Neutrophil (primary cell): ENCODE results near the gene EPB41L4A.

Source experiments
- H3K27ac ChIP-seq: fragments of 200-600 bp; sonication (generic); 2 replicates; pipeline ENCODE4 v1.5.1; 2016; ENCODE audit warnings: mild to moderate bottlenecking, moderate library complexity
- H3K27me3 ChIP-seq: fragments of 200-600 bp; sonication (generic); 2 replicates; pipeline ENCODE4 v1.6.0; 2016; ENCODE audit warnings: mild to moderate bottlenecking
- H3K36me3 ChIP-seq: fragments of 200-600 bp; sonication (generic); 2 replicates; pipeline ENCODE4 v1.5.1; 2017
- H3K4me1 ChIP-seq, 2 experiments: fragments of 200-600 bp in 1 of 2; sonication (generic) in 1 of 2; 1 replicate in 1 of 2; 2 replicates in 1 of 2; pipeline versions ENCODE4 v1.5.1 to v1.6.1; 2013 to 2016; ENCODE audit warnings: low read depth in 1 of 2, low read length in 1 of 2, mild to moderate bottlenecking in 1 of 2, moderate library complexity in 1 of 2; ENCODE audit not compliant: control insufficient read depth in 1 of 2, insufficient read depth in 1 of 2
- H3K4me3 ChIP-seq, 2 experiments: fragments of 200-600 bp in 1 of 2; sonication (generic) in 1 of 2; 1 replicate in 1 of 2; 2 replicates in 1 of 2; pipeline ENCODE4 v1.5.1; 2013 to 2016; ENCODE audit warnings: low read depth in 1 of 2, low read length in 1 of 2, mild to moderate bottlenecking in 1 of 2, moderate library complexity in 1 of 2
- H3K9me3 ChIP-seq: fragments of 200-600 bp; sonication (generic); 2 replicates; pipeline ENCODE4 v1.5.1; 2016
- CTCF ChIP-seq: fragments of 200-600 bp; sonication (generic); IDR thresholded peaks from 2 replicates; pipeline ENCODE4 v1.5.1; 2016; ENCODE audit warnings: antibody characterized with exemption

Gene EPB41L4A

GRCh38 chr5:112283943-112284929, 134.8 kb downstream of the EPB41L4A start:
- Histone ChIP-seq H3K27me3 (no peaks in the 10 kb centered on the region), H3K4me1 (no peaks in the 10 kb centered on the region), H3K9me3 (no peaks in the 10 kb centered on the region), H3K4me3 (no peak overlapping the region), H3K27ac (no peak overlapping the region), H3K36me3 (no peaks in the 10 kb centered on the region)
- no peak for TF ChIP-seq CTCF

- Histone ChIP-seq H3K9me3 (no peaks in the 10 kb centered on the region), H3K27me3 (no peaks in the 10 kb centered on the region), H3K4me3 (no peak overlapping the region), H3K4me1 (no peaks in the 10 kb centered on the region), H3K36me3 (no peaks in the 10 kb centered on the region), H3K27ac (no peak overlapping the region)
- no peak for TF ChIP-seq CTCF
These were observed 136.0 kb downstream of the EPB41L4A start for GRCh38 chr5:112283034-112283582.

GRCh38 chr5:112279082-112279481, 140.0 kb downstream of the EPB41L4A start:
- Histone ChIP-seq H3K36me3 (no peaks in the 10 kb centered on the region), H3K4me1 (no peaks in the 10 kb centered on the region), H3K4me3 (no peak overlapping the region), H3K27me3 (no peaks in the 10 kb centered on the region), H3K27ac (no peak overlapping the region), H3K9me3 (no peaks in the 10 kb centered on the region)
- TF ChIP-seq CTCF = no peak

GRCh38 chr5:112276991-112277390, 142.1 kb downstream of the EPB41L4A start:
- Histone ChIP-seq H3K4me3 (no peak overlapping the region), H3K27me3 (no peaks in the 10 kb centered on the region), H3K4me1 (no peaks in the 10 kb centered on the region), H3K9me3 (no peaks in the 10 kb centered on the region), H3K27ac (no peak overlapping the region), H3K36me3 (no peaks in the 10 kb centered on the region)
- TF ChIP-seq CTCF = no peak

GRCh38 chr5:112275671-112276070, 143.4 kb downstream of the EPB41L4A start:
- Histone ChIP-seq H3K27me3 (no peaks in the 10 kb centered on the region), H3K36me3 (no peaks in the 10 kb centered on the region), H3K4me3 (no peak overlapping the region), H3K9me3 (no peaks in the 10 kb centered on the region), H3K27ac (no peak overlapping the region), H3K4me1 (no peaks in the 10 kb centered on the region)
- TF ChIP-seq CTCF = no peak
